ENCODE results near the gene SPOPL.

The SPOPL gene

GRCh38 chr2:138577066-138577465, 75.5 kb downstream of the SPOPL start:
- Mint-ChIP-seq H3K9me3 (peaks cover 15% of the 10 kb centered on the region), H3K4me3 (no peak overlapping the region), H3K36me3 (ENCODE audit: low read depth) (peaks cover 80% of the 10 kb centered on the region), H3K4me1 (ENCODE audit: low read depth) (no peaks in the 10 kb centered on the region), H3K27me3 (no peaks in the 10 kb centered on the region), H3K27ac (no peak overlapping the region)
- DNase-seq: no peak

- no peak overlapping the region for H3K4me3 Mint-ChIP-seq
- H3K9me3 Mint-ChIP-seq: peaks cover 15% of the 10 kb centered on the region
- no peaks in the 10 kb centered on the region for H3K27me3 Mint-ChIP-seq
- peaks cover 79% of the 10 kb centered on the region for H3K36me3 Mint-ChIP-seq (ENCODE audit: low read depth)
- no peaks in the 10 kb centered on the region for H3K4me1 Mint-ChIP-seq (ENCODE audit: low read depth)
- no peak overlapping the region for H3K27ac Mint-ChIP-seq
- no peak for DNase-seq
Measured at GRCh38 chr2:138579556-138579955, 78.0 kb downstream of the SPOPL start.

GRCh38 chr2:138581909-138582308, 80.3 kb downstream of the SPOPL start:
- Mint-ChIP-seq H3K4me3 (no peak overlapping the region), H3K36me3 (ENCODE audit: low read depth) (peaks cover 62% of the 10 kb centered on the region), H3K4me1 (ENCODE audit: low read depth) (no peaks in the 10 kb centered on the region), H3K9me3 (peaks cover 10% of the 10 kb centered on the region), H3K27ac (no peak overlapping the region), H3K27me3 (no peaks in the 10 kb centered on the region)
- DNase-seq: no peak

GRCh38 chr2:138589663-138590062, 88.1 kb downstream of the SPOPL start:
- H3K4me3 Mint-ChIP-seq: no peak overlapping the region
- no peaks in the 10 kb centered on the region for H3K27me3 Mint-ChIP-seq
- no peaks in the 10 kb centered on the region for H3K4me1 Mint-ChIP-seq (ENCODE audit: low read depth)
- no peaks in the 10 kb centered on the region for H3K9me3 Mint-ChIP-seq
- DNase-seq: no peak
- no peak overlapping the region for H3K27ac Mint-ChIP-seq
- peaks cover 11% of the 10 kb centered on the region for H3K36me3 Mint-ChIP-seq (ENCODE audit: low read depth)

GRCh38 chr2:138596403-138596802, 94.8 kb downstream of the SPOPL start:
- H3K27ac Mint-ChIP-seq: no peak overlapping the region
- H3K4me3 Mint-ChIP-seq: no peak overlapping the region
- no peaks in the 10 kb centered on the region for H3K9me3 Mint-ChIP-seq
- H3K27me3 Mint-ChIP-seq: no peaks in the 10 kb centered on the region
- H3K4me1 Mint-ChIP-seq (ENCODE audit: low read depth): no peaks in the 10 kb centered on the region
- peaks cover 3% of the 10 kb centered on the region for H3K36me3 Mint-ChIP-seq (ENCODE audit: low read depth)
- no peak for DNase-seq

- Mint-ChIP-seq H3K9me3 (no peaks in the 10 kb centered on the region), H3K4me1 (ENCODE audit: low read depth) (no peaks in the 10 kb centered on the region), H3K36me3 (ENCODE audit: low read depth) (no peaks in the 10 kb centered on the region), H3K27ac (no peak overlapping the region), H3K27me3 (no peaks in the 10 kb centered on the region), H3K4me3 (no peak overlapping the region)
- no peak for DNase-seq
Measured at GRCh38 chr2:138600732-138601457, 99.3 kb downstream of the SPOPL start.

GRCh38 chr2:138601458-138602165, 100.0 kb downstream of the SPOPL start:
- Mint-ChIP-seq H3K27me3 (no peaks in the 10 kb centered on the region), H3K27ac (no peak overlapping the region), H3K4me3 (no peak overlapping the region), H3K36me3 (ENCODE audit: low read depth) (no peaks in the 10 kb centered on the region), H3K9me3 (no peaks in the 10 kb centered on the region), H3K4me1 (ENCODE audit: low read depth) (no peaks in the 10 kb centered on the region)
- no peak for DNase-seq

- DNase-seq: no peak
- no peak overlapping the region for H3K4me3 Mint-ChIP-seq
- no peaks in the 10 kb centered on the region for H3K4me1 Mint-ChIP-seq (ENCODE audit: low read depth)
- H3K27ac Mint-ChIP-seq: no peak overlapping the region
- no peaks in the 10 kb centered on the region for H3K36me3 Mint-ChIP-seq (ENCODE audit: low read depth)
- no peaks in the 10 kb centered on the region for H3K9me3 Mint-ChIP-seq
- no peaks in the 10 kb centered on the region for H3K27me3 Mint-ChIP-seq
Measured at GRCh38 chr2:138602166-138602460, 100.5 kb downstream of the SPOPL start.

- Mint-ChIP-seq H3K27ac (no peak overlapping the region), H3K27me3 (no peaks in the 10 kb centered on the region), H3K4me1 (ENCODE audit: low read depth) (no peaks in the 10 kb centered on the region), H3K4me3 (no peak overlapping the region), H3K9me3 (no peaks in the 10 kb centered on the region), H3K36me3 (ENCODE audit: low read depth) (no peaks in the 10 kb centered on the region)
- DNase-seq: no peak
Measured at GRCh38 chr2:138607746-138608145, 106.2 kb downstream of the SPOPL start.

- Mint-ChIP-seq H3K27me3 (no peaks in the 10 kb centered on the region), H3K27ac (no peak overlapping the region), H3K4me1 (ENCODE audit: low read depth) (no peaks in the 10 kb centered on the region), H3K9me3 (no peaks in the 10 kb centered on the region), H3K36me3 (ENCODE audit: low read depth) (no peaks in the 10 kb centered on the region), H3K4me3 (no peak overlapping the region)
- DNase-seq: no peak
Measured at GRCh38 chr2:138609446-138609845, 107.9 kb downstream of the SPOPL start.

GRCh38 chr2:138610201-138610953, 108.8 kb downstream of the SPOPL start:
- no peak for DNase-seq
- Mint-ChIP-seq H3K36me3 (ENCODE audit: low read depth) (no peaks in the 10 kb centered on the region), H3K9me3 (no peaks in the 10 kb centered on the region), H3K27me3 (peaks cover 2% of the 10 kb centered on the region), H3K4me1 (ENCODE audit: low read depth) (no peaks in the 10 kb centered on the region), H3K4me3 (no peak overlapping the region), H3K27ac (no peak overlapping the region)

GRCh38 chr2:138615257-138615656, 113.7 kb downstream of the SPOPL start:
- no peak for DNase-seq
- Mint-ChIP-seq H3K27ac (no peak overlapping the region), H3K9me3 (no peaks in the 10 kb centered on the region), H3K27me3 (peaks cover 15% of the 10 kb centered on the region), H3K4me3 (no peak overlapping the region), H3K36me3 (ENCODE audit: low read depth) (no peaks in the 10 kb centered on the region), H3K4me1 (ENCODE audit: low read depth) (no peaks in the 10 kb centered on the region)

GRCh38 chr2:138617026-138617425, 115.5 kb downstream of the SPOPL start:
- Mint-ChIP-seq H3K4me3 (no peak overlapping the region), H3K27ac (no peak overlapping the region), H3K27me3 (peaks cover 17% of the 10 kb centered on the region), H3K4me1 (ENCODE audit: low read depth) (no peaks in the 10 kb centered on the region), H3K36me3 (ENCODE audit: low read depth) (no peaks in the 10 kb centered on the region), H3K9me3 (no peaks in the 10 kb centered on the region)
- no peak for DNase-seq

GRCh38 chr2:138618971-138619370, 117.4 kb downstream of the SPOPL start:
- Mint-ChIP-seq H3K4me1 (ENCODE audit: low read depth) (no peaks in the 10 kb centered on the region), H3K4me3 (no peak overlapping the region), H3K9me3 (no peaks in the 10 kb centered on the region), H3K27me3 (peaks cover 21% of the 10 kb centered on the region), H3K36me3 (ENCODE audit: low read depth) (no peaks in the 10 kb centered on the region), H3K27ac (no peak overlapping the region)
- no peak for DNase-seq

- Mint-ChIP-seq H3K36me3 (ENCODE audit: low read depth) (no peaks in the 10 kb centered on the region), H3K4me1 (ENCODE audit: low read depth) (no peaks in the 10 kb centered on the region), H3K9me3 (no peaks in the 10 kb centered on the region), H3K27me3 (peaks cover 18% of the 10 kb centered on the region), H3K27ac (no peak overlapping the region), H3K4me3 (no peak overlapping the region)
- no peak for DNase-seq
Measured at GRCh38 chr2:138620431-138620830, 118.9 kb downstream of the SPOPL start.
